Breast epithelium (tissue), 3 donors: Measurements from ENCODE around the gene DCANP1.

ENCODE experiments used
- POLR2A ChIP-seq: fragments of 450-650 bp; IDR thresholded peaks from one replicate; pipeline ENCODE4 v1.6.1; 2016; ENCODE audit warnings: antibody characterized with exemption, mild to moderate bottlenecking, moderate library complexity
- POLR2AphosphoS5 ChIP-seq, 3 donors: sonication (generic); formaldehyde crosslinking; IDR thresholded peaks; one replicate each; pipeline ENCODE4 v1.6.1; 2017; ENCODE audit warnings: antibody characterized with exemption in 3 of 3
- TF ChIP-seq, protein P1 (sequence below), 3 donors: fragments of 450-650 bp; IDR thresholded peaks; one replicate each; pipeline ENCODE4 v1.5.1; 2016 to 2017; ENCODE audit warnings: antibody characterized with exemption in 3 of 3, mild to moderate bottlenecking in 3 of 3, moderate library complexity in 3 of 3

- TF ChIP-seq, protein P1, sequence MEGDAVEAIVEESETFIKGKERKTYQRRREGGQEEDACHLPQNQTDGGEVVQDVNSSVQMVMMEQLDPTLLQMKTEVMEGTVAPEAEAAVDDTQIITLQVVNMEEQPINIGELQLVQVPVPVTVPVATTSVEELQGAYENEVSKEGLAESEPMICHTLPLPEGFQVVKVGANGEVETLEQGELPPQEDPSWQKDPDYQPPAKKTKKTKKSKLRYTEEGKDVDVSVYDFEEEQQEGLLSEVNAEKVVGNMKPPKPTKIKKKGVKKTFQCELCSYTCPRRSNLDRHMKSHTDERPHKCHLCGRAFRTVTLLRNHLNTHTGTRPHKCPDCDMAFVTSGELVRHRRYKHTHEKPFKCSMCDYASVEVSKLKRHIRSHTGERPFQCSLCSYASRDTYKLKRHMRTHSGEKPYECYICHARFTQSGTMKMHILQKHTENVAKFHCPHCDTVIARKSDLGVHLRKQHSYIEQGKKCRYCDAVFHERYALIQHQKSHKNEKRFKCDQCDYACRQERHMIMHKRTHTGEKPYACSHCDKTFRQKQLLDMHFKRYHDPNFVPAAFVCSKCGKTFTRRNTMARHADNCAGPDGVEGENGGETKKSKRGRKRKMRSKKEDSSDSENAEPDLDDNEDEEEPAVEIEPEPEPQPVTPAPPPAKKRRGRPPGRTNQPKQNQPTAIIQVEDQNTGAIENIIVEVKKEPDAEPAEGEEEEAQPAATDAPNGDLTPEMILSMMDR (IDR thresholded peaks at IDR 0.05), result no peak
- TF ChIP-seq POLR2A (no peak), POLR2AphosphoS5 (IDR thresholded peaks at IDR 0.05) (no peak)
Measured at GRCh38 chr5:135455876-135456237, 8.7 kb upstream of the DCANP1 start.
